ENCODE measurements around the gene ANKRD55.
"Not testable (repeated sequence)": the region's sequence is repeated elsewhere in the genome, so short reads cannot be mapped to it uniquely, and the experiment has no call there.

Gene ANKRD55

DNA sequence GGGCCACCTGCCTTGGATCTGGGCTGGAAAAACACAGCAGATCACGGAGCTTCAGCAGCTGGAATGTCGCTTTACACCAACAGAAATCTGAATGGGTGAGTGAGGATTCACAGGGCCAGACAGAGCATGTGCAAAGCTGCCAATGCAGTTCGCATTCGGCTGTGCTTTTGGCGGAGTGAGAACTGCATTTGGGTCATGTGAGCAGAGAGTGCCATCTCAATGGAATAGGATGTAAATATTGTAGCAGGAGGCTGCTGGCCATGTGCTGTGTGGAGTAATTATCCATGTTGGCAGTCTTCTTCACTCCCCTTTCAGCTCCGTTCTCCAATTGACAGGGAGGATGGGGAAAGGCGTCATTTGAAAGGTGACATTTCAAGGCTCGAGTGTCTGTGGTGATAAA lies at the start of gene ANKRD55:
Gene ANKRD55, minus strand, starts transcription at position 101 of the 400 bp plus-strand sequence. CDS start 417 bp downstream, outside the sequence.
- DNase-seq (ENCODE audit: low read depth in 2 of 2), result no peak

- DNase-seq (ENCODE audit: low read depth in 2 of 2), result no peak
Observed at GRCh38 chr5:56282216-56282615, 49.1 kb upstream of the ANKRD55 start.

- no peak for DNase-seq (ENCODE audit: low read depth in 2 of 2)
Observed at GRCh38 chr5:56281489-56282165, 48.5 kb upstream of the ANKRD55 start.

DNA sequence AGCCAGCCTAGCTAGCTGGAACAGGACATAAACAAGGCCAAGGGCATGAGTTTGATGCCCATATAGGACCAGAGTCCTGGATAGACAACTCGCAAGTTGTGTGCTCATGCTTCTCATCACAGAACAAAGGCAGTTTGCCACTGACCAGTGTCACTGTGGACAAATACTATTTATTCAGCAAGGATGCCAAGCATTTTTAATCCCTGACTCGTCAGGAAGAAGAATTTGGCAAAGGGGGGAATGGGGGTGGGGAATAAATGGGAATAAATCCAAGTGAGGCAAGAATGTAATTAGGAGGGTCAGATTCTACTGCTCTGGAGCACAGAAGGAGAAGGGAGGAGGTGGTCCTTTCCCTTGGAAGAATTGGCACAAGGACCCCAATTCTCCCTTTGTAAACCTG lies 46.8 kb upstream of the ANKRD55 start:
- DNase-seq (ENCODE audit: low read depth in 2 of 2), result no peak

DNA sequence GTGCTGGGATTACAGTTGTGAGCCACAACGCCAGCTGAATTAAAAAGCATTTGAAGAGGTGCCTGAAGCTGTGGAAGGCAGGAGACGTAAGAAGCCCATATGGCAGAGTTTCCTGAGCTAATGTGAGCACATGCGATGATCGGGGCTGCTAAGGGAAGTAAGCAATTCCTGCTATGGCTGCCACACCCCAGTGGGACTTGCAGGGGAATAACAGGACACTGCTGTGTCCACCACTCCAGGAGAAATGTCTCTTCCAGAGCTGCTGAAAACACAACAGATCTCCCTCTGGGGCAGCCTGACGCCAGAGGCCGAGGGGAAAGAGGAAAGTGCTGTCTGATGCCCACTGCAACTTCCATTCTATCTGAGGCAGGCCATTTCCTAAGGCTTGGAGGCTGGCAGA lies 46.2 kb upstream of the ANKRD55 start:
- DNase-seq (ENCODE audit: low read depth in 2 of 2), result no peak

DNA sequence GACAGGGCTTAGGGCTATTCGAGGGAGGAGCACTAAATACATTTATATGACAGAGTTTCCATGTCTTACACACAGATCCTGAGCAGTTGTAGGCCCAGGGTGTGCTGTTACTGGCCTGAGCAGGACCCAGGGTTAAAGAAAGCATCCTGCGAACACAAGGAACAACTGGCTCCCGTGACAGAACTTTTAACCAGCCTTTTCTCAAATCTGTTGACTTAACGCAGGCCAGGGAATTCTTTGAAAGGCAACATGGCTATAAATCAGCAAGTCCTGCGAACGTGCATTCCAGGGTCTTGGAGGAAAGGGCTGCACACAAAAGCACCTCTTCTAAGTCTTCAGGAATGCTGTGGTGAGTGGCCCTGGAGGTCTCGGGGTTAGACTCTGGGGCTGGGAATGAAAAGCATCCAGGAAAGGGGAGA lies 45.2 kb upstream of the ANKRD55 start:
- DNase-seq (ENCODE audit: low read depth in 2 of 2), result no peak

DNA sequence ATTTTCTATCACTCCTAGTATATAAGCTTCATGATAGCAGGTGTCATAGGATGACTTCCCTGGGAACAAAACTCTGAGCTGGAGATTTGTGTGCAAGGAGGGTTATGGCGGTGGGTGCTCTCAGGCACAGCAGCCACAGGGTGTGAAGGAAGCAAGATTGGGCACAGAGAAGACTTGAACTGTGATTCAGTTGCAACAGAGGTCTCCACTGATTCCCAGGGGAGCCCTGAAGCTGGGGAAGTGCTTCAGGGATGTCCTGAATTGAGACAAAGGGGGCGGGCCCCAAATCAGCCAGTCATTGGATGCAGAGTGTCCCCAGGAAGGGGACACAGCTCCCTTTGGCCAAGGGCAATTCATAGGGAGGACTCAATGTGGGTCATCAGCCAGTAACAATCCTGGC lies 44.4 kb upstream of the ANKRD55 start:
- DNase-seq (ENCODE audit: low read depth in 2 of 2), result no peak

DNA sequence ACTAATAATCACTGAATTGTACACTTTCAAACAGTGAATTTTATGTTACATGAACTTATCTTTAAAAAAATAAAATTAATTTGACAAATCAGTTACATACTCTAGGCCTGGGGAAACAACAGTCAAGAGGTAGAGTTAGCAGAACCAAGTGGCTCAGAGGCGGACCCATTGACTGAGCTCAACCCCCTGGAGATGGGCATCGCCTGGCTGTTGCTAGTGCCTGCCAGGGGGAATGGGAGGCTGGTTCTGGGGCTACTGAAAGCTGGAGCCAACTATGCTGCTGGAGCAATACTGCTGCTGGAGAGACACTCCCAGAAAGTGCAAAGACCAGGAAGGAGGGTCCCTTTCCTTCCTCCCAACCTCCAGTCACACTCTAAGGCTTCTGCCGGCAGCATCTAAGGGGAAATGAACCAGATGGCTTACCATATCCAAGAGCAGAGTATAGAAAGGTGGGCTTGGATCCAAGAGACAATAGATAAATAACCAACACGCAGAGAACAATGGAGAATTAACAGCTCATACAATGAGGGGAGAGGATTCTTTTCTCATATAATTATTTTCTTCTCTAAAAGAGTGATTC lies 40.3 kb upstream of the ANKRD55 start:
- DNase-seq (ENCODE audit: low read depth in 2 of 2), result no peak

GRCh38 chr5:56272765-56273164 lies 39.6 kb upstream of the ANKRD55 start:
- DNase-seq (ENCODE audit: low read depth in 2 of 2), result no peak

DNA sequence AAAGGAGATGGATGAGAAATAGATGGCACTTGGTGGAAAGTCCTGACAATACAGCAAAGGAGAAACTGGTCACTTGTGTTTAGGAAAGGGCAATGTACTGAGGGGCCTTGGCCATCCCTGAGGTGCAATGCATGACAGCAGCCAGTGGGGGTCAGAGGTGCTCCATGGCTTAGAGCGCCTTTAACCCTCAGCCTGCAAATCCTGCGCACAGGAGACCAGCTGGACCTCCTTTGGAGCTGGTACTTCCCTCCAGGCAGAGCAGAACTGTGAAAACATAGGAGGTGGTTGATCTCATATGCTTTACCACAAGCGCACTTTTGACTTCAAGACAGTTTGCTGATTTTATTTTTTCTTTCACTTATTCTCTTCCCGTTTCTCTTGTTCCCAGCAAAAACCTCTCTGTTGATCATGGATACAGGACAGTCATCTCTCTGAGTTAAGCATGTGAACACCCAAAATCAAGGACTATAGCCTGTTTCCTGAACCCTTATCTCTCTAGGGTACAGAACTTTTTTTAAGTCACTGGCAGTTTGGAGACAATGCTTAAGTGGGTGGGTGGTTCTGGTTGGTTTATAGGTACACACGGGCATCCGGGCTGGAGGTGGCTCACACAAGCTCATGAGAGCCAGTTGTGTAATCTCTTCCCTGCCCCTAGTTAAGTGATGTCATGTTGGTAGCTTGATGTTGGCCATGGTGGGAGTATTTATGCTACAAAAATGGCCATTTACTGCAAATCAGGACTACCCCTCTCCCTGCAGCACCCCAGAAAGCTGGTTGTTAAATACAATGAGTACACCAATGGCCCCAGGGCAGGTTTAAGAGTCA lies 37.6 kb upstream of the ANKRD55 start:
- DNase-seq (ENCODE audit: low read depth in 2 of 2), result peak; percentile 69 to 77

DNA sequence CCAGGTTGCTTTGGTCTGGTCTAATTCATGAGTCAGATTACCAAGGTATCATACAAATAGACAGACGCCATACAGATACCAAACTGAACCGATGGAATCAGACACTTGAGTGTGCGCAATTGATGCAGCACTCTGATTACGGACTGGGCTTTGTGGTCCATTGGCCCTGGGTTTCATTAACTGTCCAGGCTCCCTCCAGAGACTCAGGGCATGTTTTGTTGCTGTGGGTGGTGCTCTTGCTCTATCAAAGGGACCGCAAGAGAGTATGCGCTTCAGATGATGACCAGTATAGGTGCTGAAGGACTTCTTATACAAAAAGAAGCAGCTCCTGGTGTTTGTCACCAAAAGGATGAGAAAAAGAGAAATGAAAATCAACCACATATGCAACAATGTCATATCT lies 36.9 kb upstream of the ANKRD55 start:
- no peak for DNase-seq (ENCODE audit: low read depth in 2 of 2)

DNA sequence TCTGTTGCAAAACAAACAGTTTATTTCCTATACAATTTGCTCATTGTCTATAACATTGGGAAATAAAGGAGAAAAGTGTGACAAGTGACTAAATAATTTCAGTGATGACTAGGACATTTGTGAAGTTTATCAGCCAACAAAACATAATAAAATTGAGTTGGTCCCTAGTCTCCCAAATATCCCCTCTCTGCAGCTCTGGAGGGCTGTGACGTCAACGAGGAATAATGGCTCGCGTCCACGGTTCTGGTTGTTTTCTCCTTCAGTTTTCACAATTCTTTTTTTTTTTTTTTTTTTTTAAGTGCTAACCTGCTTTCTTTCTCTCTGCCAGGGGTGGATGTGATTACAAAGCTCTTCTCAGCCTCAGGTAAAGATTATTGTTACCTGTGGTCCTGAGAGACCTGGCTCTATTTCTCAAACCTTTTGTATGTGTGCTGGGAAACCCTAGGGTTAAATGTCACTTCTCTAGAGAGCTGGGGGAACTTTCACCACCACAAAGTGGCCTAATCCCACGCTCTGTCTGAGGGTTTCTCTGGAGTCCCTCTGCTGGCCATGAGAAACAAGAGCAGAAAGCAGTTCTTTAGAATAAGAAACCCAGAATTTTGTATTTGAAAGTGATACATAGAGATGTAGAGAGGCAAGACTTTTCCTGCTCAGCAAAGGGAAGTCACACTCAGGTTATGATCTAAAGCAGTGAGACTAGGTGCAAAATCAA lies 36.2 kb upstream of the ANKRD55 start:
- DNase-seq (ENCODE audit: low read depth in 2 of 2), result no peak

DNA sequence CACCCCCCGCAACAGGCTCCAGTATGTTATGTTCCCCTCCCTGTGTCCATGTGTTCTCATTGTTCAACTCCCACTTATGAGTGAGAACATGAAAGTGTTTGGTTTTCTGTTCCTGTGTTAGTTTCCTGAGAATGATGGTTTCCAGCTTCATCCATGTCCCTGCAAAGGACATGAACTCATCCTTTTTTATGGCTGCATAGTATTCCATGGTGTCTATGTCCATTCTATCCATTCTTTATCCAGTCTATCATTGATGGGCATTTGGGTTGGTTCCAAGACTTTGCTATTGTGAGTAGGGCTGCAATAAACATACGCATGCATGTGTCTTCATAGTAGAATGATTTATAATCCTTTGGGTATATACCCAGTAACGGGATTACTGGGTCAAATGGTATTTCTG lies 35.6 kb upstream of the ANKRD55 start:
- DNase-seq (ENCODE audit: low read depth in 2 of 2), result not testable (repeated sequence)

GRCh38 chr5:56267856-56268255 lies 34.7 kb upstream of the ANKRD55 start:
- DNase-seq (ENCODE audit: low read depth in 2 of 2), result no peak

GRCh38 chr5:56264417-56265025 lies 31.4 kb upstream of the ANKRD55 start:
- peak in 1 of 2 donors; percentile 7 for DNase-seq (ENCODE audit: low read depth in 2 of 2)

- no peak for DNase-seq (ENCODE audit: low read depth in 2 of 2)
Observed at GRCh38 chr5:56262279-56262678, 29.1 kb upstream of the ANKRD55 start.

DNA sequence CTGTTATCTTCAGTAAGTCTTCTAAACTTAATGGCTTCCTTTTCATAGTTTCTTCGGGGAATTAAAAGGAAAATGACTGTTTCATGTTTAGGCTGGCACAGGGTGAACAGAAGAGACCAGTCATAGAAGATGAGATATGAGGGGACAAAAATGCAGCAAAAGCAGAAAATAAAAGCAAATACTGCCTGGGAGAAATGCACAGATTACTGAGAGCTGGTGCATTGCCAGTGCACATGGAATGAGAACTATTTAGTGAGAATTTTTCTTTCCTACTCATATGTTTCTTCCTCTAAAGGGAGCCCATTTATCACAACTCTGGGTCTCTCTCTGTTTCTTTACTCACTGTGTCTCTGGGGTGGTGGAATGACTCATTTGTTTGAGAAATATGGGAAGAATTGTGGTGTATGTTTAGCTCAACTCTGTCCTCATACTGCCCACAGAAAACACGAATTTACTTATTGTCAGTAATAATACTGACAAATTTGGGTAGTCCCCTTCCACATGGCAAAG lies 25.9 kb upstream of the ANKRD55 start:
- no peak for DNase-seq (ENCODE audit: low read depth in 2 of 2)

GRCh38 chr5:56257763-56258529 lies 24.8 kb upstream of the ANKRD55 start:
- not testable (repeated sequence) for DNase-seq (ENCODE audit: low read depth in 2 of 2)

DNA sequence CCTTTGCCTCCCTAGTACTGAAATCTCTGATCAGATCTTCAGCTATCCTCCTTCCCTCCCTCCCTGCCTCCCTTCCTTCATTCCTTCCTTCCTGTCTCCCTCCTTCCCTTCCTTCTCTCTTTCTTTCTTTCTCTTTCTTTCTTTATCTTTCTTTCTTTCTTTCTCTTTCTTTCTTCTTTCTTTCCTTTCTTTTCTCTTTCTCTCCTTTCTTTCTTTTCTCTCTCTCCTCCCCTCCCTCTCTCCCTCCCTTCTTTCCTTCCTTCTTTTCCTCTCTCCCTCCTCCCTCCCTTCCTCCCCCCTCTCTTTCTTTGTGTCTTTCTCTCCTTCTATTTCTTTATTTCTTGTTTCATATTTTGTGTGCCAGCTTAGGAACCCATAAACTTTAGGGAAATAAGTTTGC lies 23.9 kb upstream of the ANKRD55 start:
- no peak for DNase-seq (ENCODE audit: low read depth in 2 of 2)

DNA sequence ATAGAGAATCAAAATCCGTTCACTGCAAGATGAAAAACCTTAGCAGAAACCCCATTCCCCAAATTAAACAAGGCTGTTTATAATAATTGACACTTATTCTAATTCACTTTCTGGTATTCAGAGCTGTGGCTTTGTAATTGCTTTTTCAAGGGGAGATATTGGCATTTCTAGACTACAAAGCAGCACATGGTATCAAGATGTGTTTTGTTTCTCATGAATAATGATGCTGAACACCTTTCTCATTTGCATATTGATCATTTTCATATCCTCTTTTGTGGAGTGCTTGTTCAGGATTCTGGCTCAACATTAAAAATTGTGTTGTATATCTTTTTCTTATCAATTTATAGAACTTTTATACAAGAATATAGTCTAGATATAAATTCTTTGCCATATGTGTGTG lies 22.4 kb upstream of the ANKRD55 start:
- DNase-seq (ENCODE audit: low read depth in 2 of 2), result no peak

GRCh38 chr5:56253924-56254323 lies 20.8 kb upstream of the ANKRD55 start:
- DNase-seq (ENCODE audit: low read depth in 2 of 2), result no peak

Data from activated CD4-positive, alpha-beta T cell treated with anti-CD3 and anti-CD28 coated beads for 24 hours (primary cell).